Right cardiac atrium (tissue), 5 donors: ENCODE data around the gene SNED1. TPM values are rescaled to one million over a fixed set of nuclear protein-coding genes. Genes with fewer than 3 reads are reported as not detected.

ENCODE experiments used
- ATAC-seq, 2 donors: fragments of 200-7000 bp; cut with Tn5 transposase; one replicate each; pipeline versions ENCODE4 v1.8.0 to v1.9.1; 2020; ENCODE audit warnings: moderate library complexity in 2 of 2, mild to moderate bottlenecking in 1 of 2
- DNase-seq, 3 donors: peaks; one replicate each; pipeline ENCODE4 v3.0.0-alpha.2; 2020
- H3K27ac ChIP-seq: one replicate; pipeline ENCODE4 v1.5.1; 2013; ENCODE audit warnings: mild to moderate bottlenecking, low read length, control low read depth, moderate library complexity
- H3K27me3 ChIP-seq: one replicate; pipeline ENCODE4 v1.6.1; 2013; ENCODE audit not compliant: control insufficient read depth, insufficient read depth
- H3K4me1 ChIP-seq: one replicate; pipeline ENCODE4 v1.6.1; 2013; ENCODE audit warnings: low read length; ENCODE audit not compliant: control insufficient read depth, insufficient read depth
- H3K4me3 ChIP-seq: one replicate; pipeline ENCODE4 v1.5.1; 2013; ENCODE audit warnings: low read length, control low read depth
- H3K9me3 ChIP-seq: one replicate; pipeline ENCODE4 v1.6.1; 2013; ENCODE audit warnings: low read length; ENCODE audit not compliant: control insufficient read depth
- WGBS: extraction: QIAGEN DNeasy Blood & Tissue Kit; methylation state at CpG from one replicate; pipeline ENCODE4 v1.1.7; 2013; 5-methylcytosine and 5-hydroxymethylcytosine counted together
- intact Hi-C, 4 donors: fragments of 100-400 bp; cut with DNase I; formaldehyde crosslinking; loops; one replicate each; pipeline versions ENCODE4 v1.11.0 to v1.14.0; 2022 to 2023
- polyA plus RNA-seq: library from polyadenylated mRNA; stranded (reverse); fragments of 200-250 nt; gene quantifications from one replicate; pipeline ENCODE4 v1.2.3, GENCODE V29; 2013
- total RNA-seq, 4 donors: library from RNA; stranded (reverse); fragmentation: NEBNext Ultra II Directional; extraction: Animal tissue kit (Norgen Biotek cat#: 25700); gene quantifications; one replicate each; pipeline ENCODE4 v1.2.1, GENCODE V29; 2021
- donor health status: healthy with polysubstance abuse.
- donor health status: DM: no; HTN: yes; CAD: no.
- donor health status: DM: no; HTN: no; CAD: no.
- donor health status: DM: no; HTN: yes; CAD: no; lungs with severe emphysema.
- donor health status: DM: yes; HTN: yes; CAD: no.

Gene SNED1
- total and polyA plus RNA-seq, 5 donors = 6.7 to 19.2 (median 15.8) TPM

GRCh38 chr2:241141214-241141770 is 142.9 kb downstream of the SNED1 start:
- ATAC-seq (no peak), DNase-seq (peak in 1 of 3 donors; percentile 7)
- 95% methylated on average over 14 of the region's 14 CpGs for WGBS
- no peak overlapping the region for H3K27ac ChIP-seq
- H3K27me3 ChIP-seq = no peaks in the 10 kb centered on the region
- no peaks in the 10 kb centered on the region for H3K9me3 ChIP-seq
- H3K4me1 ChIP-seq = no peaks in the 10 kb centered on the region
- intact Hi-C loops = no loop called here
- no peak overlapping the region for H3K4me3 ChIP-seq

GRCh38 chr2:241142063-241142462 is 143.6 kb downstream of the SNED1 start:
- Histone ChIP-seq H3K4me1 (no peaks in the 10 kb centered on the region), H3K4me3 (no peak overlapping the region), H3K27ac (no peak overlapping the region), H3K9me3 (no peaks in the 10 kb centered on the region), H3K27me3 (no peaks in the 10 kb centered on the region)
- 93% methylated on average over 6 of the region's 6 CpGs for WGBS
- intact Hi-C loops = no loop called here
- DNase-seq (peak in 1 of 3 donors; percentile 0), ATAC-seq (no peak)

DNA sequence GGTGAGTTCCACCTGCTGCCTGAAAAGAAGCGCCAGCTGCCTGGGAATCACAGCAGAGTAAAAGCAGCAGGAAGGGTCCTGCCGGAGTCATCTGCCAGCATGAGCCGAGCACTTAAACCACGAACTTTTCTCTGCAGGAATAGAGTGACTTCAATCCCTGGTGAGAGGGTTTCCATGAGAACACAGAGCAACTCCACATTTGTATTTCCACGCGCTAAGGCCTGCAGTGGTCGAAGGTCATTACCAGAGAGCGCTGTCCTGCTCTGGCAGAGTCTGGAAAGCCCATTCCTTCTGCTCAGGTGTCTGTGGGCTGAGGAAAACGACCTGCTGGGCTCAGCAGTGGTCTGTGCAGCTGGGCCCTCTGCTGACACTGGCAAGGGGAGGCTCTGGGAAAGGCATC is 144.2 kb downstream of the SNED1 start:
- no peak for ATAC-seq
- Histone ChIP-seq H3K27ac (no peak overlapping the region), H3K9me3 (no peaks in the 10 kb centered on the region), H3K27me3 (no peaks in the 10 kb centered on the region), H3K4me3 (no peak overlapping the region), H3K4me1 (no peaks in the 10 kb centered on the region)
- DNase-seq = peak in 1 of 3 donors; percentile 1
- intact Hi-C loops = no loop called here
- WGBS = 92% methylated on average over 9 of the region's 9 CpGs

Other genes with a start within 250 kb of the SNED1 start
- 10 to 100 TPM; 45.3 to 83.0 (median 66.9) TPM for gene KIF1A, start 178.4 kb upstream of the SNED1 start, total RNA-seq
- gene KIF1A, start 178.4 kb upstream of the SNED1 start, polyA plus RNA-seq = 45.7 TPM
- not detected for gene AGXT, start 129.8 kb upstream of the SNED1 start, total RNA-seq
- 0.14 TPM for gene AGXT, start 129.8 kb upstream of the SNED1 start, polyA plus RNA-seq
- not detected for gene MAB21L4, start 102.5 kb upstream of the SNED1 start, total RNA-seq
- not detected for gene MAB21L4, start 102.5 kb upstream of the SNED1 start, polyA plus RNA-seq
- under 1 TPM in 1 of 4 donors, not detected in 3; 0.03 TPM for gene CROCC2, start 92.3 kb upstream of the SNED1 start, total RNA-seq
- gene CROCC2, start 92.3 kb upstream of the SNED1 start, polyA plus RNA-seq = not detected
- gene MTERF4, start 103.7 kb downstream of the SNED1 start, total RNA-seq = 10 to 100 TPM; 17.6 to 23.2 (median 20.4) TPM
- 21.5 TPM for gene MTERF4, start 103.7 kb downstream of the SNED1 start, polyA plus RNA-seq
- gene PASK, start 150.9 kb downstream of the SNED1 start, total RNA-seq = 1 to 10 TPM; 2.1 to 5.3 (median 3.4) TPM
- 1.1 TPM for gene PASK, start 150.9 kb downstream of the SNED1 start, polyA plus RNA-seq
- gene PPP1R7, start 151.8 kb downstream of the SNED1 start, total RNA-seq = 10 to 100 TPM; 57.7 to 77.1 (median 73.1) TPM
- 112 TPM for gene PPP1R7, start 151.8 kb downstream of the SNED1 start, polyA plus RNA-seq
- 1 to 10 TPM in 3 of 4 donors, under 1 TPM in 1; 0.89 to 2.1 (median 1.2) TPM for gene ANO7, start 190.1 kb downstream of the SNED1 start, total RNA-seq
- gene ANO7, start 190.1 kb downstream of the SNED1 start, polyA plus RNA-seq = 1.1 TPM